Activated CD4-positive, alpha-beta T cell treated with anti-CD3 and anti-CD28 coated beads for 1 hour (primary cell): ENCODE results near the gene SWT1.

ENCODE experiments used
- DNase-seq: peaks from one replicate; pipeline ENCODE4 v3.0.0-alpha.2; 2020

The SWT1 gene

DNA sequence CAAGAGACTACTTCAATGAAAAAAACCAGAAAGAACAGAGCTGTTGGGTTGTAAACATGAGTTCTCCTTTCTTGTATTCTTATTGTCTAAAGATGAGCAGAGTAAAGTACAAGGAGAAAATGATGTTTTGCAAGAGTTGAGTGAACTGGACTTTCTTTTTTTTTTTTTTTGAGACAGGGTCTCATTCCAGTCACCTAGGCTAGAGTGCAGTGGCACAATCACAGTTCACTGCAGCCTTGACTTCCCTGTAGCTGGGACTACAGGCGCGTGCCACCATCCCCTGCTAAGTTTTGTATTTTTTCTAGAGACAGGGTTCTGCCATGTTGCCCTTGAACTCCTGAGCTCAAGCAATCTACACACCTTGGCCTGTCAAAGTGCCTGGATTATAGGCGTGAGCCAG is 167.2 kb downstream of the SWT1 start:
- no peak for DNase-seq

- DNase-seq: no peak
Measured at GRCh38 chr1:185325413-185325812, 168.4 kb downstream of the SWT1 start.

- no peak for DNase-seq
Measured at GRCh38 chr1:185328255-185328654, 171.3 kb downstream of the SWT1 start.

DNA sequence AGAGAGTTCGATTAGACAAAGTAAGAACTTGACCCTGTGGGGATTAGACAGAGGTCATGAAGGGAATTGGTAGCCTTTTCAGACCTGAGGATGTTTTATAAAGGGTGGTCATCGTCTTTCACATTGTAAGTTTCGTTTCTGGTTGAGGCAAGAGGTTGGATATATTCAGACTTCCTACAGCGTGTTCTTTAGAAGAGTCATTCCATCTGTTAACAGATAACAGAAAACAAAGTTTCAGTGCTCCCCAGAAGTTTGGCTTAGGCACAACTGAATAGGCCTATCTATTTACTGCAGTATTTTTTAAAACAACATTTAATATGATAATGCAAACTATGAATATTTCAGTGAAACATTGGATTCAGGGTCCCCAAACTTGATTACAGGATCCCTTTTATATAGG is 177.2 kb downstream of the SWT1 start:
- DNase-seq: no peak

DNA sequence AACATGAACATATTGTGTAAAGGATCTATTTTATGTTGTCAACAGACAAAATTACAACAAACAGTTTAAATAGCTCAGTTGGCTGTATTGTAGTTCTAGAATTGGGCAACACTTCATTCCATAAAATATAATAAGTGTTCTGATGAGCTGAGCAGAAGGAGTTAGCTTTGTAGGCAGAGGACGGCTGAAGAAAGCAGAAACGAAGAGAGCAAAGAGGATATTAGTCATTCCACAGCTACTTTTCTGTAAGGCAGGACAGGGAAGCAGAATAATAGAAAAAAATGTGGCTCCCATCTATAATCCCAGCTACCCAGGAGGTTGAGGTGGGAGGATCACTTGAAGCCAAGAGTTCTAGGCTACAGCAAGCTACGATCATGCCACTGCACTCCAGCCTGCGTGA is 180.3 kb downstream of the SWT1 start:
- no peak for DNase-seq

DNA sequence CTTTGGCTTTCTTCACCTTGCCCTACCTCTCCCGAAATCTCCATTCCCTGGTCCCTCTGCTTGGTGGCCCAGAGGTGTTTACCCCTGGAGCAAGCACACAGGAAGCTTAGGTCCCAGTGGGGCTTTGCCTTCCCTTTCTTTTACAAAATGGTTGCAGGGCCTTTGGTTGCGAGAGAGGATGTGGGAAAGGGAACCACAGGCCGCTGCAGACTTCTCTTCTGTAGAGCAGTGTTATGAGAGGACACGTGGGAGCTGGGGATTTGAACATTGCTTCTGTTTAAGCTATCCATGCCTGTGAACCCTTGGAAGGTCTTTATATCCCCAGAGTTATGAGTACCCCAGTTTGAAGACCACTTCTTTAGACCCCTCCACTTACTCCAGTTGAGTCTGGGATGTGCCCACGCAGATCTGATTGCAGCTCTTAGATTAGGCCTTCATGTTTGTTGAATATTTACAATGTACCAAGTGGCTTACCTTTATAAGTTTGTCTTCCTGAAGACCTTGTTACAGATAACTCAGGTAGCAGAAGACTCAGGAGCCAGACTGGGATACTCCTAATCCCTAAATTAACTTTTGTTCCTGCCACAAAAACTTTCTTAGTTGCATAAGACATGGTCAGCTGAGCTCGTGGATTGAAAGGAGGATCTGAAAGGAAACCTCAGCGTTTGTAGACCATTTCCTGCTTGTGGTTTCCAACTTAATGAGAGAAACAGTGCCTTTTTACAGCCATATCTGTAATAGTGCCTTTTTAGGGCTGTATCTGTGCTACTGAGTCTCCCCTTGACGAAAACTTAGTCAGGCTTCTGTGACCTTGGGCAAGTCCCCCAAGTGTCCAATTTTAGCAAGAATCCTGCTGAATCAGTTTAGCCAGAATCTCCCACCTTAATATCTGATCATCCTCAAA is 182.0 kb downstream of the SWT1 start:
- DNase-seq: no peak

GRCh38 chr1:185341196-185341781 is 184.3 kb downstream of the SWT1 start:
- no peak for DNase-seq
